ENCODE measurements around the gene AS3MT.

- TF ChIP-seq CTCF (IDR thresholded peaks at IDR 0.05) (no peak), POLR2AphosphoS5 (IDR thresholded peaks at IDR 0.05) (no peak), POLR2A (IDR thresholded peaks at IDR 0.05) (no peak)
These were observed 46.9 kb downstream of the AS3MT start for GRCh38 chr10:102916173-102916572.

All from breast epithelium (tissue), 3 donors.